A673 (cell line): Measurements from ENCODE around the gene TMEM244. TPM values are rescaled to one million over a fixed set of nuclear protein-coding genes. Genes with fewer than 3 reads are reported as not detected.

Source experiments
- BruUV-seq: library from RNA; stranded (reverse); fragments of 400-500 nt; replicated peaks from 2 replicates; lab custom pipeline; 2021; lab: Mats Ljungman, UMichigan
- CTCF ChIA-PET: fragments of 300-600 bp; sonication (Branson Sonifier 250); formaldehyde crosslinking; loops from one replicate; lab custom pipeline; 2022; ENCODE audit warnings: antibody characterized with exemption; lab: Charles Lee
- POLR2A ChIA-PET: fragments of 300-600 bp; sonication (Branson Sonifier 250); formaldehyde crosslinking; loops from one replicate; lab custom pipeline; 2022; ENCODE audit warnings: antibody characterized with exemption; ENCODE audit not compliant: low non-redundant PET; lab: Charles Lee
- DNase-seq: peaks from one replicate; pipeline ENCODE4 v3.0.0-alpha.2; 2015; ENCODE audit warnings: low spot score
- H3K27ac ChIP-seq: fragments of 200-600 bp; sonication (generic); 2 replicates; pipeline ENCODE4 v1.5.1; 2016; ENCODE audit warnings: mixed run types, low read depth, mild to moderate bottlenecking, mixed read lengths, antibody characterized with exemption, low read length; ENCODE audit not compliant: poor library complexity, severe bottlenecking
- H3K27me3 ChIP-seq: fragments of 200-600 bp; sonication (generic); replicated peaks from 2 replicates; pipeline ENCODE4 v1.6.1; 2017; ENCODE audit warnings: mixed run types, low read depth, mild to moderate bottlenecking, mixed read lengths, antibody characterized with exemption, low read length; ENCODE audit not compliant: insufficient read depth, poor library complexity
- H3K36me3 ChIP-seq: fragments of 200-600 bp; sonication (generic); 2 replicates; pipeline ENCODE4 v1.6.1; 2016; ENCODE audit warnings: mixed run types, mild to moderate bottlenecking, mixed read lengths, antibody characterized with exemption, low read length; ENCODE audit not compliant: insufficient read depth, poor library complexity, severe bottlenecking
- H3K4me1 ChIP-seq: fragments of 200-600 bp; sonication (generic); 2 replicates; pipeline ENCODE4 v1.6.1; 2017; ENCODE audit warnings: mixed run types, mild to moderate bottlenecking, mixed read lengths, antibody characterized with exemption, low read length; ENCODE audit not compliant: insufficient read depth, poor library complexity, severe bottlenecking
- H3K4me3 ChIP-seq: fragments of 200-600 bp; sonication (generic); 2 replicates; pipeline ENCODE4 v1.5.1; 2016; ENCODE audit warnings: low read depth, mixed run types, mild to moderate bottlenecking, mixed read lengths, low read length; ENCODE audit not compliant: poor library complexity, severe bottlenecking
- H3K9me3 ChIP-seq: fragments of 200-600 bp; sonication (generic); 2 replicates; pipeline ENCODE4 v1.6.1; 2016; ENCODE audit warnings: mixed run types, low read depth, mild to moderate bottlenecking, mixed read lengths, antibody characterized with exemption, low read length; ENCODE audit not compliant: poor library complexity, severe bottlenecking
- CTCF ChIP-seq: fragments of 300-800, 200-600 bp; sonication (generic); conservative IDR thresholded peaks from 2 replicates; pipeline ENCODE4 v1.5.1; 2017; ENCODE audit warnings: low read depth, mild to moderate bottlenecking, antibody characterized with exemption, low read length, moderate library complexity, mixed read lengths
- EZH2 ChIP-seq: fragments of 200-600 bp; sonication (generic); IDR thresholded peaks from 2 replicates; pipeline ENCODE4 v1.6.1; 2017; ENCODE audit warnings: borderline replicate concordance, low read depth, mild to moderate bottlenecking, mixed read lengths, antibody characterized with exemption, low read length; ENCODE audit not compliant: poor library complexity, severe bottlenecking
- intact Hi-C: fragments of 100-400 bp; cut with micrococcal nuclease; formaldehyde crosslinking; loops from one replicate; pipeline ENCODE4 v1.10.0; 2022; ENCODE audit not compliant: unreplicated experiment
- total RNA-seq: library from RNA; stranded (reverse); gene quantifications from 2 replicates; pipeline ENCODE4 v1.2.3, GENCODE V29; 2021

Gene TMEM244
- total RNA-seq, 1 experiment from 2014 or later: not detected

GRCh38 chr6:129787816-129788215 lies 73.3 kb downstream of the TMEM244 start:
- Histone ChIP-seq H3K4me3 (no peak overlapping the region), H3K36me3 (no peaks in the 10 kb centered on the region), H3K27ac (no peak overlapping the region), H3K9me3 (no peaks in the 10 kb centered on the region), H3K4me1 (peaks cover 26% of the 10 kb centered on the region), H3K27me3 (no peaks in the 10 kb centered on the region)
- ChIA-PET POLR2A (no interaction called here), CTCF (interaction anchor here (2.1 kb wide), 1 partner anchor 12 kb away, joined by 5 read pairs; no protein-coding TSS in a partner anchor)
- DNase-seq: no peak
- intact Hi-C loops: loop anchor here (1.0 kb wide), 1 partner anchor 98 kb away; no protein-coding TSS in a partner anchor
- TF ChIP-seq CTCF (no peak), EZH2 (no peak)
- no TSS peak for BruUV-seq

GRCh38 chr6:129786548-129786947 lies 74.6 kb downstream of the TMEM244 start:
- POLR2A ChIA-PET: no interaction called here
- H3K27me3 ChIP-seq: no peaks in the 10 kb centered on the region
- BruUV-seq: no TSS peak
- H3K9me3 ChIP-seq: no peaks in the 10 kb centered on the region
- CTCF ChIA-PET: no interaction called here
- H3K27ac ChIP-seq: no peak overlapping the region
- DNase-seq: no peak
- no peak for TF ChIP-seq EZH2
- TF ChIP-seq CTCF: no peak
- no peaks in the 10 kb centered on the region for H3K36me3 ChIP-seq
- H3K4me1 ChIP-seq: peaks cover 26% of the 10 kb centered on the region
- intact Hi-C loops: no loop called here
- no peak overlapping the region for H3K4me3 ChIP-seq

- Histone ChIP-seq H3K36me3 (no peaks in the 10 kb centered on the region), H3K27ac (no peak overlapping the region), H3K4me3 (no peak overlapping the region), H3K27me3 (no peaks in the 10 kb centered on the region), H3K9me3 (no peaks in the 10 kb centered on the region), H3K4me1 (peaks cover 26% of the 10 kb centered on the region)
- DNase-seq: no peak
- POLR2A ChIA-PET: interaction anchor here (0.5 kb wide), 1 partner anchor 100 kb away, joined by 3 read pairs; no protein-coding TSS in a partner anchor
- no TSS peak for BruUV-seq
- intact Hi-C loops: no loop called here
- CTCF ChIA-PET: no interaction called here
- no peak for TF ChIP-seq EZH2
Measured at GRCh38 chr6:129785756-129786135, 75.4 kb downstream of the TMEM244 start.
